Embryonic facial prominence (tissue), 1 donor: ENCODE results near the gene JAGN1.
"Not testable (repeated sequence)": the region's sequence is repeated elsewhere in the genome, so short reads cannot be mapped to it uniquely, and the experiment has no call there.

Experiments
- DNase-seq: peaks from one replicate; pipeline ENCODE4 v3.0.0-alpha.2; 2016; ENCODE audit errors: extremely low spot score

JAGN1 gene

DNA sequence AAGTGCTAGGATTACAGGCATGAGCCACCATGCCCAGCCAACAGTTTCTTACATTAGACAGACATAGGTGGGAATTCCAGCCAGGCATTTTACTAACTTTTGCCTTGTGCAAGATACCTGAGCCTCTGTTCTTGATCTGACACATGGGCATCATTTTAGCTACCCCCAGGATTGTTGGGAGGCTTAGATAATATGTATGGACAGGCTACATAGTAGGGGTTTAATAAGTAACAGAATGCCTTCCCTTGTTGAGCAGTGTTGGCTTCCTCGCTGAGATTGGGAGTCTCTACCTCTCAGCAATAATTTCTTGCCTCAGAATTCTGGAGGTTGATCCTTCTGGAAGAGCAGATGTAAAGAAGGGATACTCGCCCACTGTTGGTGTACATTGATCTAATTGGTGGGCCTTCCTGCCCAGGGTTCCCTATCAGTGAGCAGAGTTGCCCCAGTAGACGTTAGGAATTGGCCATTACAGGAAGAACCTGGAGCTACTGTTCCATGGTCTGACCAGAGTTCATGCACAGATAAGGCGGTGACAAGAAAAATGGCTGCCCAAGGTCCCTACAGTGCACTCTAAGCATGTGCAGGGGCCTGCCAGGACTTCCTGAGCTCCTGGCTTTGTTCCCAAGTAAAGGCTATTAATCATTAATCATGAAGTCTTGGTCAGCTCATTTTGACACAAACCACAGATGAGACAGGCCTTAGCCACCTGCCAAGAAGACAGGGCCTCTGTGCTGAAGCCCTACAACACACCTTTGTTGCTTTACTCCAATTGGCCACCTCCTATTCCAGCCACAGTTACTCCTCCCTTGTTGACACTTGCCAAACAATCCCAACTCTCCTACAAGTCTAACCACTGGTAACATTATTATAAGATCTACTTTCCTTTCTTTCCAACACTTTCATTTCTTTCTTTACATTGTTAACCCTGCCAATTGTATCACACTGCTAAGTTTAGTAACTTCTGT lies 7.3 kb downstream of the JAGN1 start:
- no peak for DNase-seq

- no peak for DNase-seq
Measured at GRCh38 chr3:9898467-9899241, 8.2 kb downstream of the JAGN1 start.

DNA sequence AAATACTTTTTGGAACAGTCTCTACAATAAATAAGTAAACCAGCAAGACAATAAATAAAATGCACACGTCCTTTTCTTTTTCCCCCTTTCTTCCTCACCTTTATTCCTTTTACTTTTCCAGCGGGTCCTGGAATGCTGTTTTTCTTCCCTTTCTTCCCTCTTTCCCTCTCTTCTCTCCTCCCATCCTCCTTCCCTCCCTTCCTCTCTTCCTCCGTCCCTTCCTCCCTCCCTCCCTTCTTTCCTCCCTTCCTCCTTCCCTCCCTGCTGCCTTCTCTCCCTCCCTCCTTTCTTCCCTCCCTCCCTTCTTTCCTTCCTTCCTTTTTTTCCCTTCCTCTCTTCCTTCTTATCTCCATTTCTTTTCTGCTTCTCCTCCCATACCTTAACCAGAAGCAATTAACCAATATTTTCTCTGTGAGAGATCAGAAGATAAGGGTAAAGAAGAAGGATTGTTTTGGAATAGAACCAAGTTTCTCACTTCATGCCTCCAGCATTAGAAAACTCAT lies 8.9 kb downstream of the JAGN1 start:
- DNase-seq = no peak

DNA sequence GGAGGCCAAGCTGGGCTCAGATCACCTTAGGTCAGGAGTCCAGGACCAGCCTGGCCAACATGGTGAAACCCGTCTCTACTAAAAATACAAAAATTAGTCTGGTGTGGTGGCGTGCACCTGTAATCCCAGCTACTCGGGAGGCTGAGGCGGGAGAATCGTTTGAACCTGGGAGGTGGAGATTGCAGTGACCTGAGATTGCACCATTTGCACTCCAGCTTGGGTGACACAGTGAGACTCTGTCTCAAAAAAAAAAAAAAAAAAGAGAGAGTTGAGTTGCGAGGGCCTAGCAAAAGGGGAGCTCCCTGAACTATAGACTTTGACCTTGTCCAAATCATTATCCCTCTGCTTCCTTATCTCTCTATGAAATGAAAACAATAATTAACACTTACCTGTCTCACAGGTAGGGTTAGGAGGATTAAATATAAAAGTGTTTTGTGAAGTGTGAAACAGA lies 10.6 kb downstream of the JAGN1 start:
- DNase-seq = not testable (repeated sequence)

DNA sequence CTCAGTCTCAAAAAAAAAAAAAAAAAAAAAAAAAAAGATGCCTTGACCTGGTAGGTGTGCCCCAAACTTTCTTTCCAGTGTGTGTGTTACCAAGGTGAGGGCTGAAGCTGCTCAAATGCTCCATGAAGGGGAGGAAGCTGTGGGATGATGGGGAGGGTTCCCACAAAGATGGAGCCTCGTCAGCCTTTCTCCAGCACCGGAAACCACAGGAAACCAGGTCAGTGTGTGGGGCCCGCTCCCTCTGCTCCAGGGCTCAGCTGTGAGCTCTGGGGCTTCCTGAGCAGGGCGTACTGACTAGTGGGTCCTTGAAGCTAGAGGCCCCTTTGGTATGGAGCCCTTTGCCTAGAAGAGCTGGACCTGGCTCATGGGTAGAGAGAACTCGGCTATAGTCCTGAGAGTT lies 11.6 kb downstream of the JAGN1 start:
- DNase-seq = no peak

DNA sequence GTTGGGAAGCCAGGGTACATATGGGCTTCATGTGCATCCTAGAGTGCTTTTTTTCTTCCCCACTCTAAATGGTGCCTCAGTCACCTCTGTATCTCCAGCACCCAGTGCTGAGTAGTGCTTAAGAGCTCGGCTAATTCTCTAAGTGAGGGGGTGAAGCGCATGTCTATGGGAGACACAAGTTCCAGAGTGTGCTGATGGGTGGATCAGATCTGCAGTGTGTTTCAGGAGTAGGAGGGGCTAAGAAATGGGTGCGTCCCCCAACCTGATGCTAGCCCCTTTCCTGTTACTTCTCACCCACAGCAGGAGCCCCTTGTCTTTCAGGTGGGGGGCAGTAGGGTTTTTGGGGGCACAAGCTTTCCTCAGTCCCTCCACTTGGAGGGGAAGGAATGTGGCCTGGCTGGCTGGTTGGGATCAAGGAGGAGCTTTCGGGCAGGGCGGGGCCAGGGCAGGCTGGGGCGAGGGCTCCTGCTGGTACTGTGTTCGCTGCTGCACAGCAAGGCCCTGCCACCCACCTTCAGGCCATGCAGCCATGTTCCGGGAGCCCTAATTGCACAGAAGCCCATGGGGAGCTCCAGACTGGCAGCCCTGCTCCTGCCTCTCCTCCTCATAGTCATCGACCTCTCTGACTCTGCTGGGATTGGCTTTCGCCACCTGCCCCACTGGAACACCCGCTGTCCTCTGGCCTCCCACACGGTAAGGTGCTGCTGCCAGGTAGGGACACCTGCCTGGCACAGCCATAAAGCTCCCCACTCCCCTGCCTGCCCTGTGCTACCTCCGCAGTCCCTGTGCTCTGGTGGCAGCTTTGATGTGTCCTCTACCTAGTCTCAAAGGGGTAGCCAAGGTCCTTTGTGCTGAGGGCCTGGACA lies 12.2 kb downstream of the JAGN1 start, which contains the start of gene IL17RE:
Gene IL17RE (plus strand): TSS at position 477 of the 866 bp plus-strand sequence. CDS start 85 bp downstream, at position 562.
- DNase-seq = no peak

- no peak for DNase-seq
Measured at GRCh38 chr3:9903238-9903624, 12.8 kb downstream of the JAGN1 start.

GRCh38 chr3:9903904-9904303 lies 13.5 kb downstream of the JAGN1 start:
- no peak for DNase-seq

- no peak for DNase-seq
Measured at GRCh38 chr3:9906480-9906879, 16.1 kb downstream of the JAGN1 start.

- DNase-seq = no peak
Measured at GRCh38 chr3:9908286-9908685, 17.9 kb downstream of the JAGN1 start.

GRCh38 chr3:9909221-9910013 lies 19.0 kb downstream of the JAGN1 start:
- DNase-seq = no peak

DNA sequence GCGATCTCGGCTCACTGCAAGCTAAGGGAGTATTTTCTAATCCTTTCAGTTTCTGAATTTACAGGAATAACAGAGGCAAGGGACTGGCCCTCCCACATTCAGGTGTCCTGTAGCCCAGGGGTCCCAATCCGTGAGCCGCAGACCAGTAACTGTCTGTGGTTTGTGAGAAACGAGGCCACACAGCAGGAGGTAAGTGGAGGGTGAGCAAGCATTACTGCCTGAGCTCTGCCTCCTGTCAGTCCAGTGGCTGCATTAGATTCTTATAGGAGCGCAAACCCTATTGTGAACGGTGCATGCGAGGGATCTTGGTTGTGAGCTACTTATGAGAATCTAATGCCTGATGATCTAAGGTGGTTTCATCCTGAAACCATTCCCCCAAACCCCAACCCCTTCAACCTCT lies 21.5 kb downstream of the JAGN1 start:
- no peak for DNase-seq

DNA sequence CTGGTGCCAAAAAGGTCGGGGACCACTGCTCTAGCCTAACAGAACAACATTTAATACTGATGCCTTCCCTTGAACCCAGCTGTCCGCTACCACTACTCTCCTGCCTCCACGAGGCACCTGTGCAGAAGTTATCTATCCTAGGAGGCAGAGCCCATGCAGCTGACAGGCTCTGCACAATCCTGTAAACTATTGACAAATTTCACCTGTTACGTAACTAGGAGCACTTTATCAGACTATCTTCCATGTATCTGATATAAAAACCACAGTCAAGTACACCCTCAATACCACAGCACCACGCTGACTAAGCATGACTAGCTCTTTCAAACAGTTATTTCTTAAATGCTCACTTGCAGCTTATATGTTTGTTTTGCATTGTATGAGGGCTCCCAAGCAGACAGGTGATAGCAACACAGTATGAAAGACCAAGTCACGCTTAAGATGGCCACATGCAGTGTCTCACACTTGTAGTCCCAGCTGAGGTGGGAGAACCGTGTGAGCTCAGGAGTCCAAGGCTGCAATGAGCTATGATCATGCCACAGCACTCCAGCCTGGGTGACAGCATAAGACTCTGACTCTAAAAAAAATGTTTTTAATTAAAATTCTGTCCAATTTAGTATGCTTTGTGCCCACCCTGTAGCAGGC lies 22.0 kb downstream of the JAGN1 start:
- no peak for DNase-seq

GRCh38 chr3:9913601-9914000 lies 23.2 kb downstream of the JAGN1 start:
- no peak for DNase-seq

DNA sequence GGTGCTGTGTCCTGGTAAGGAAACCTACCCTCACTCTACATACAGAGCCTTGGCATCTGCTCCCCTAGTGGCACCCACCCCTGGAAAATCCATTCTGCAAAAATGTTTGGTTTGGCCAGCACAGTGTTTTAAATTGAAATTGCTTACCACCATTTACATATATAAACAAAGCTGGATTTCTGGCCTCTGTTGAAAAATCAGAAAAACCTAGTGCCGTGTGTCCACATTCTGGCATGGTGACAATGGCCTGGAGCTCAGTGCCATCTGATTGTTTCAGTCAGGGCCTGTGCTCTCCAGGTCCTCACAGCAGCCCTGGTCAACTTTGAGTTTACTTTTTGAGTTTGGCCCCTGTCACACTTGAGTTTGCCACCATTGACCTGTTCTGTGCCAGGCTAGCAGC lies 23.6 kb downstream of the JAGN1 start:
- DNase-seq = no peak

DNA sequence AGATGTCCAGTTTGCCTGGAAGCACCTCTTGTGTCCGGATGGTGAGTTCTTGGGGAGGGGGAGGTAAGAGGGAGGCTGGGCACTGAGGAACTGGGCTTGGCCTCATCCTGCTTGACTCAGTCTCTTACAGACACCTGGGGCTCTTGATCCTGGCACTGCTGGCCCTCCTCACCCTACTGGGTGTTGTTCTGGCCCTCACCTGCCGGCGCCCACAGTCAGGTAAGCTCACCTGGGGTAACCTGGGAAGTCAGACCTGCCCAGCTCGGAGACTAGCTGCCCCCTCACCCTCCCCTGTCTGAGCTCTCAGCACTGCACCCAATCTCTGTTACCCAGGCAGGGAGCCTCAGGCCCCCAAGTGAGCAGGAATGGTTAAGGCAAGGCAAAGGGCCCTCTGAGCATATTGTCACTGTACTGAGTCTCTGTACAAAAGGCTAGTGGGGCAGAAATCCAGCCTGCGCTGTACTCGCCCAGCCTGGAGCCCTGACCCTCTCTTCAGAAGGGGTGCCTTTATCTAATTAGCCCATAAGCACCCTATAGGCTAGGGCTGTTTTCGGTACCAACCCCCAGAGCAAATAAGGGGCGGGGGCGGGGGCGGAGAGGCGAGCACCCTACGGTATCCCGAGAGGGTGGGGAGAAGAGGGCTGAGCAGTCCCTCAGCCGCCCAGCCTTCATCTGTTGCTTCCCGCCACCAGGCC lies 24.3 kb downstream of the JAGN1 start:
- no peak for DNase-seq

DNA sequence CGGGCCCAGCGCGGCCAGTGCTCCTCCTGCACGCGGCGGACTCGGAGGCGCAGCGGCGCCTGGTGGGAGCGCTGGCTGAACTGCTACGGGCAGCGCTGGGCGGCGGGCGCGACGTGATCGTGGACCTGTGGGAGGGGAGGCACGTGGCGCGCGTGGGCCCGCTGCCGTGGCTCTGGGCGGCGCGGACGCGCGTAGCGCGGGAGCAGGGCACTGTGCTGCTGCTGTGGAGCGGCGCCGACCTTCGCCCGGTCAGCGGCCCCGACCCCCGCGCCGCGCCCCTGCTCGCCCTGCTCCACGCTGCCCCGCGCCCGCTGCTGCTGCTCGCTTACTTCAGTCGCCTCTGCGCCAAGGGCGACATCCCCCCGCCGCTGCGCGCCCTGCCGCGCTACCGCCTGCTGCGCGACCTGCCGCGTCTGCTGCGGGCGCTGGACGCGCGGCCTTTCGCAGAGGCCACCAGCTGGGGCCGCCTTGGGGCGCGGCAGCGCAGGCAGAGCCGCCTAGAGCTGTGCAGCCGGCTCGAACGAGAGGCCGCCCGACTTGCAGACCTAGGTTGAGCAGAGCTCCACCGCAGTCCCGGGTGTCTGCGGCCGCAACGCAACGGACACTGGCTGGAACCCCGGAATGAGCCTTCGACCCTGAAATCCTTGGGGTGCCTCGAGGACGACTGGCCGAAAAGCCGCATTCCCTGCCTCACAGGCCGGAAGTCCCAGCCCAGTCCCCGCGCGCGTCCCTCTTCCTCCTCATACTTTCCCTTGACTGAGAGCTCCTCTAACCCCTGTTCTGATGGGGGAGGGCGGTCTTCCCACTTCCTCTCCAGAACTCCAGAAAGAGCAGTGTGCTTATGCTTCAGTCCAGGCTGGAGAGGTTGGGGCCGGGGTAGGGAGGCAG lies 25.1 kb downstream of the JAGN1 start:
- no peak for DNase-seq

DNA sequence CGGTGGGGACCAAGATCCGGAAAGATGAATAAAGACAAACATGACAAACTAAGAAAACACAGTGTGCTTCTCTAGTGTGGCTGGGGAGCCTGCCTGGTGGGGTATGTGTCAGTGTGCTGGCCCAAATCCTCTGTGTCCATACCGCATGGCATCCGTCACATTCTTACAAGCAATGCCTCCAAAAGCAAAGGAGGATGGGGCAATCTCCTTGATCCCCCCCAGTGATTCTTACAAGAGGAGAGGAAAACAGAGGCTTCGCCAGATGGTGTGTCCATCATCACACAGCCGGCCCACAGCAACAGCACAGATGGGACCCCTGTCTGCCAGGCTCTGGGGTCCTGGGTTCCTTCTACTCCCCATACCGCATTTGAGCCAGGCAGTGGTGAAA lies 25.9 kb downstream of the JAGN1 start:
- DNase-seq = no peak
